ENCODE results near the gene REV3L. TPM values are rescaled to one million over a fixed set of nuclear protein-coding genes. Genes with fewer than 3 reads are reported as not detected.
"Not testable (repeated sequence)": the region's sequence is repeated elsewhere in the genome, so short reads cannot be mapped to it uniquely, and the experiment has no call there.

The REV3L gene
- total RNA-seq, 1 donor from 2014 or later, result 14.2 TPM

- H3K4me3 ChIP-seq (ENCODE audit: low read depth, low read length), result no peak overlapping the region
- TF ChIP-seq CTCF (conservative IDR thresholded peaks at IDR 0.05; ENCODE audit: low read depth, low read length), result no peak
- DNase-seq (ENCODE audit: low read depth), result no peak
Observed at GRCh38 chr6:111301946-111302345, 181.1 kb downstream of the REV3L start.

GRCh38 chr6:111300938-111301800, 181.8 kb downstream of the REV3L start:
- DNase-seq (ENCODE audit: low read depth), result peak; percentile 59
- not testable (repeated sequence) for H3K4me3 ChIP-seq (ENCODE audit: low read depth, low read length)

GRCh38 chr6:111297776-111298175, 185.2 kb downstream of the REV3L start:
- no peak overlapping the region for H3K4me3 ChIP-seq (ENCODE audit: low read depth, low read length)
- no peak for TF ChIP-seq CTCF (conservative IDR thresholded peaks at IDR 0.05; ENCODE audit: low read depth, low read length)
- no peak for DNase-seq (ENCODE audit: low read depth)

GRCh38 chr6:111294374-111294967, 188.5 kb downstream of the REV3L start:
- no peak overlapping the region for H3K4me3 ChIP-seq (ENCODE audit: low read depth, low read length)
- no peak for DNase-seq (ENCODE audit: low read depth)
- TF ChIP-seq CTCF (conservative IDR thresholded peaks at IDR 0.05; ENCODE audit: low read depth, low read length), result no peak

- no peak for TF ChIP-seq CTCF (conservative IDR thresholded peaks at IDR 0.05; ENCODE audit: low read depth, low read length)
- no peak for DNase-seq (ENCODE audit: low read depth)
- no peak overlapping the region for H3K4me3 ChIP-seq (ENCODE audit: low read depth, low read length)
Observed at GRCh38 chr6:111291336-111292259, 191.4 kb downstream of the REV3L start.

- peak; percentile 76 for DNase-seq (ENCODE audit: low read depth)
- not testable (repeated sequence) for H3K4me3 ChIP-seq (ENCODE audit: low read depth, low read length)
Observed at GRCh38 chr6:111290689-111291335, 192.2 kb downstream of the REV3L start.

- DNase-seq (ENCODE audit: low read depth); H3K4me3 ChIP-seq (ENCODE audit: low read depth, low read length): not testable (repeated sequence)
Observed at GRCh38 chr6:111284356-111284755, 198.7 kb downstream of the REV3L start.

GRCh38 chr6:111283707-111284106, 199.3 kb downstream of the REV3L start:
- no peak overlapping the region for H3K4me3 ChIP-seq (ENCODE audit: low read depth, low read length)
- no peak for TF ChIP-seq CTCF (conservative IDR thresholded peaks at IDR 0.05; ENCODE audit: low read depth, low read length)
- DNase-seq (ENCODE audit: low read depth), result no peak
